A549 treated with Mapracorat at 1 μM for 4 hours (cell line): ENCODE data around the gene CNKSR3. TPM values are rescaled to one million over a fixed set of nuclear protein-coding genes. Genes with fewer than 3 reads are reported as not detected.

ENCODE experiments used
- total RNA-seq: library from RNA; stranded (reverse); fragments of 200-300 nt; extraction: Qiagen RNA extraction; gene quantifications from 5 replicates; pipeline ENCODE4 v1.2.3, GENCODE V29; 2022

CNKSR3 gene
- total RNA-seq = 6.1 to 7.8 TPM (median 7.4 TPM) in 5 replicates

GRCh38 chr6:154510144-154510905, at the start of gene CNKSR3:
Gene CNKSR3 (minus strand): TSS chr6:154510685. CDS start chr6:154510114, 571 bp downstream.

GRCh38 chr6:154356690-154357089, 153.8 kb downstream of the CNKSR3 start, which contains the start of gene IPCEF1:
Gene IPCEF1 (minus strand): TSS chr6:154356803. CDS start chr6:154265947, 90,856 bp downstream.

Other genes starting within 250 kb of the CNKSR3 start
- gene IPCEF1, start 153.9 kb downstream of the CNKSR3 start, total RNA-seq = 0.02 to 0.08 TPM (median 0.04 TPM) in 4 of 5 replicates, not detected in the other
- gene SCAF8, start 222.7 kb upstream of the CNKSR3 start, total RNA-seq = 16.3 to 20.6 TPM (median 18.2 TPM) in 5 replicates